ENCODE measurements around the gene NRP2. TPM values are rescaled to one million over a fixed set of nuclear protein-coding genes. Genes with fewer than 3 reads are reported as not detected.
A peak's percentile ranks its signal among the peaks of the same experiment; 100 is the strongest.

NRP2 gene
- total and polyA plus RNA-seq, 10 donors: 3.1 to 49.9 (median 26.2) TPM

- peaks cover 0 to 38% (median 12%) of the 10 kb centered on the region in 7 donors for H3K27me3 ChIP-seq (replicated peaks in 1 of 7)
- WGBS, 5 donors: 83 to 93% (median 84%) methylated on average over 9 of the region's 9 CpGs
- peaks cover 5 to 49% (median 22%) of the 10 kb centered on the region in 6 donors for H3K4me1 ChIP-seq
- no peaks in the 10 kb centered on the region for H3K9me3 ChIP-seq
- intact Hi-C loops (cut with DNase I; ENCODE audit: low total_unique reads): loop anchor here (10.0 kb wide), 1 partner anchor 804 kb away; no protein-coding TSS in a partner anchor
- no peaks in the 10 kb centered on the region for H3K36me3 ChIP-seq
- H3K4me3 ChIP-seq: no peak overlapping the region
- no peak overlapping the region for H3K27ac ChIP-seq
- TF ChIP-seq POLR2AphosphoS5 (IDR thresholded peaks at IDR 0.05) (no peak), POLR2A (IDR thresholded peaks at IDR 0.05) (no peak)
- TF ChIP-seq, protein P1, sequence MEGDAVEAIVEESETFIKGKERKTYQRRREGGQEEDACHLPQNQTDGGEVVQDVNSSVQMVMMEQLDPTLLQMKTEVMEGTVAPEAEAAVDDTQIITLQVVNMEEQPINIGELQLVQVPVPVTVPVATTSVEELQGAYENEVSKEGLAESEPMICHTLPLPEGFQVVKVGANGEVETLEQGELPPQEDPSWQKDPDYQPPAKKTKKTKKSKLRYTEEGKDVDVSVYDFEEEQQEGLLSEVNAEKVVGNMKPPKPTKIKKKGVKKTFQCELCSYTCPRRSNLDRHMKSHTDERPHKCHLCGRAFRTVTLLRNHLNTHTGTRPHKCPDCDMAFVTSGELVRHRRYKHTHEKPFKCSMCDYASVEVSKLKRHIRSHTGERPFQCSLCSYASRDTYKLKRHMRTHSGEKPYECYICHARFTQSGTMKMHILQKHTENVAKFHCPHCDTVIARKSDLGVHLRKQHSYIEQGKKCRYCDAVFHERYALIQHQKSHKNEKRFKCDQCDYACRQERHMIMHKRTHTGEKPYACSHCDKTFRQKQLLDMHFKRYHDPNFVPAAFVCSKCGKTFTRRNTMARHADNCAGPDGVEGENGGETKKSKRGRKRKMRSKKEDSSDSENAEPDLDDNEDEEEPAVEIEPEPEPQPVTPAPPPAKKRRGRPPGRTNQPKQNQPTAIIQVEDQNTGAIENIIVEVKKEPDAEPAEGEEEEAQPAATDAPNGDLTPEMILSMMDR (IDR thresholded peaks at IDR 0.05 in 8 of 11, conservative IDR thresholded peaks at IDR 0.05 in 3 of 11): no peak
- no peak for DNase-seq
Measured at GRCh38 chr2:205678541-205679142, 3.7 kb upstream of the NRP2 start.

- intact Hi-C loops (cut with DNase I; ENCODE audit: low total_unique reads): loop anchor here (5.0 to 10.0 kb wide), 3 partner anchors 805 to 1415 kb away; no protein-coding TSS in a partner anchor
- Histone ChIP-seq H3K27me3 (replicated peaks in 1 of 7) (peaks cover 0 to 47% (median 12%) of the 10 kb centered on the region in 7 donors), H3K27ac (no peak overlapping the region), H3K4me3 (no peak overlapping the region), H3K9me3 (no peaks in the 10 kb centered on the region), H3K4me1 (peaks cover 6 to 58% (median 27%) of the 10 kb centered on the region in 6 donors), H3K36me3 (no peaks in the 10 kb centered on the region)
- TF ChIP-seq POLR2A (IDR thresholded peaks at IDR 0.05) (no peak), POLR2AphosphoS5 (IDR thresholded peaks at IDR 0.05) (no peak)
- TF ChIP-seq, protein P1 (IDR thresholded peaks at IDR 0.05 in 8 of 11, conservative IDR thresholded peaks at IDR 0.05 in 3 of 11): no peak
- DNase-seq: no peak
- 68 to 79% (median 75%) methylated on average over 5 of the region's 5 CpGs for WGBS, 5 donors
Measured at GRCh38 chr2:205679410-205680009, 2.8 kb upstream of the NRP2 start.

GRCh38 chr2:205680067-205680466, 2.2 kb upstream of the NRP2 start:
- H3K27ac ChIP-seq: no peak overlapping the region
- no peak for TF ChIP-seq POLR2A (IDR thresholded peaks at IDR 0.05)
- TF ChIP-seq POLR2AphosphoS5 (IDR thresholded peaks at IDR 0.05): no peak
- TF ChIP-seq, protein P1 (IDR thresholded peaks at IDR 0.05 in 8 of 11, conservative IDR thresholded peaks at IDR 0.05 in 3 of 11): peak in 10 of 11 experiments; percentile 40 to 74 (median 63)
- WGBS, 5 donors: 4 to 27% (median 13%) methylated on average over 3 of the region's 3 CpGs
- no peak overlapping the region for H3K4me3 ChIP-seq
- no peak for DNase-seq
- peaks cover 0 to 53% (median 17%) of the 10 kb centered on the region in 7 donors for H3K27me3 ChIP-seq (replicated peaks in 1 of 7)
- intact Hi-C loops (cut with DNase I; ENCODE audit: low total_unique reads): loop anchor here (5.0 to 10.0 kb wide), 2 partner anchors 1353 to 1415 kb away; no protein-coding TSS in a partner anchor
- no peaks in the 10 kb centered on the region for H3K36me3 ChIP-seq
- H3K9me3 ChIP-seq: no peaks in the 10 kb centered on the region
- H3K4me1 ChIP-seq: peaks cover 6 to 63% (median 32%) of the 10 kb centered on the region in 6 donors

DNA sequence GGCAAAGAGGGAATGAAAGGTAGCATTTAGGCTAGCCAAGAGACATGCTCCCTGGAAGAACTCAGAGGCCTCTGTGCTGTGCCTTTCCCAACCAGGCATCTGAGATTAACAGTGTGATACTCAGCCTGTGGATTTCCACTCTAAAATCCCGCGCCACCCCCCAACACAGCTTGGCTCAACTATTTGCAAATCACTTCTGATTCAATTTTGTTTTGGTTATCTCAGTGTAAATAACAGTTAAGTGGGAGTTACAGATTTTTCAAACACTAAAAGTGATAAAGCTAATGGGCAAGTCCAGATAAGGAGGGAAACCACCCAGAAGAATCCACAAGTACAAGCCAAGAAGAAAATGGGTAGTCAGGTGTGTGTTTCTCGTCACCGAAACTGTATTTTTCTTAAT, 1.4 kb upstream of the NRP2 start:
- Histone ChIP-seq H3K27me3 (replicated peaks in 1 of 7) (peaks cover 0 to 61% (median 24%) of the 10 kb centered on the region in 7 donors), H3K4me1 (peaks cover under 1 to 65% (median 38%) of the 10 kb centered on the region in 6 donors), H3K27ac (no peak overlapping the region), H3K4me3 (no peak overlapping the region), H3K36me3 (no peaks in the 10 kb centered on the region), H3K9me3 (no peaks in the 10 kb centered on the region)
- no peak for DNase-seq
- TF ChIP-seq POLR2AphosphoS5 (IDR thresholded peaks at IDR 0.05) (no peak), POLR2A (IDR thresholded peaks at IDR 0.05) (no peak)
- TF ChIP-seq, protein P1 (IDR thresholded peaks at IDR 0.05 in 8 of 11, conservative IDR thresholded peaks at IDR 0.05 in 3 of 11): no peak
- WGBS, 5 donors: 68 to 84% (median 73%) methylated on average over 4 of the region's 4 CpGs
- intact Hi-C loops (cut with DNase I; ENCODE audit: low total_unique reads): loop anchor here (5.0 to 10.0 kb wide), 2 partner anchors 1354 to 1416 kb away; no protein-coding TSS in a partner anchor
